Measurements from ENCODE around the gene PLEKHA7.

DNA sequence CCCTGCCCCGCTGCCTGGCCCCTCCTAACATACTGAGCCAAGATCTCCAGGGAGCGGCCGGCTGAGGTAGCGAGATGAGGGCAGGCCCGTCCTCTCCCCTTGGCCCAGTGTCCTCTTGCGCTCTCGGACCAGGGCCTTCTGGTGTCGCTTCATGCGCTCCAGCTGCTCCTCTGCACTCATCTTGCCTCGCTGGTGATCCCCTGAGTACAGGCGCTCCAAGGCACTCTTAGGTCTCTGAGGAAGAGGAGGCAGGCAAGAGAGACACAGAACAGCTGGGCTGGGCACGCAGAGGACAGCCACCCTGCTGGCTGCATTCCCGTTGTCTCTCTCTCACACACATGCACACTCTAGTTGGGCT is 225.2 kb downstream of the PLEKHA7 start:
- TF ChIP-seq GATA1 (IDR thresholded peaks at IDR 0.05; ENCODE audit: low read depth, low read length) (no peak), POLR2A (IDR thresholded peaks at IDR 0.05; ENCODE audit: low read length) (no peak)
